ENCODE results near the gene RBM48.
"Not testable (repeated sequence)": the region's sequence is repeated elsewhere in the genome, so short reads cannot be mapped to it uniquely, and the experiment has no call there.

RBM48 gene

GRCh38 chr7:92528188-92528957, at the start of gene RBM48, which contains the start of gene PEX1:
TSS of gene RBM48 (plus strand) at chr7:92528795. CDS start at chr7:92528814, 19 bp downstream.
TSS of gene PEX1 (minus strand) at chr7:92528520. CDS start at chr7:92528435, 85 bp downstream.
- peak; percentile 99 for DNase-seq

GRCh38 chr7:92479146-92479545, 49.4 kb upstream of the RBM48 start:
- DNase-seq: not testable (repeated sequence)

DNA sequence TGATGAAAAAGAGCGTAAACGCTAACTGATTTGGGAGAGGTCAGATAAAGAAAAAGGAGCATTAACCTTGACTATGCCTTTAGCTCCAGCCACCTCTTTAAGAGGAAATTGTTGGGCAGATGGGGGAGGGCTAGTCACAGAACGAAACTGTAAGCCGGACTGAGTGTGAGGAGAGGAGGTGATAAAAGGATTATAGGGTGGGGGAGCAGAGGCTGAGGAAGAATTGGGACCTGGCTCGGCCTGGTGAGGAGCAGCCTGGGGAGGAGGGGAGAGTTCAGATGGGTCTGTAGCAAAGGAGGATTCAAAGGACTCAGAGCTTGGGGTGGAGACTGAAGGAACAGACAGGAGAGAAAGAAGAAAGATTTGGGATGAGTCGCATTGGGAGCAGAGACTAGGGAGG, 45.0 kb upstream of the RBM48 start:
- DNase-seq: not testable (repeated sequence)

DNA sequence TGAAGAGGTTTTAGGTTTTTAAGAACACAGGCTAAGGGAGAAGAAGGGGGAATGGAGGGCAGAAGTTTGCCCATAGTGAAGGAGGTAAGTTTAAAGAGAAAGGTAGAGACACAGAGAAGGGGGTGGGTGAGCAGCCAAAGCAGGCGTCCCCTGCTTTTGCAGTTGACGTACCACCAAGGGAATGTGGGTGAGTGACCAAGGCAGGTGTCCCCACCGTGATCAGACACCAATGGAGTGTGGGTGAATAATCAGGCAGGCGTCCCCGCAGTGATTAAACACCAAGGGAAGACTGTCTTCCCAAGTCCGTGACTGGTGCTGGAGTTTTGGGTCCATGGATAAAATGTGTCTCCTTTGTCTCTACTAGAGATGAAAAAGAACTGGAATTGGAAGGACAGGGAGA, 44.4 kb upstream of the RBM48 start:
- DNase-seq: not testable (repeated sequence)

- DNase-seq: no peak
These were observed 43.2 kb upstream of the RBM48 start for GRCh38 chr7:92485267-92485892.

DNA sequence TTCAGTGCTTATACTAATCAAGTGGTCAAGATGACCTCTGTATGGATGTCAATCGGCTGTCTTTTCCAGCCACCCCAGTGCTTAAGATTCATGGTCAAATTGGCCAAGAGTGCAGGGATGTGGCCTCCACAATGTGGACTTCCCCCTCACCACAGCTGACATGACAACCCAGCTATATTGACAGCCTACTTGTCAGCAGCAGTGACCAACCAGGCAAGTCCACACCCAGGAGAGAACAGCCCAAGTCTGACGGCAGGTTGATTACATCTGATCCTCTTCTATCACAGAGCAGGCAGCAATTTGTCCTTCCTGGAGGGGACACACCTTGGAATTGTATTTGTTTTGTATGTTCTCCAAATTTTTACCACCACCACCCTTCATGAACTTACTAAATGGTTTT, 42.6 kb upstream of the RBM48 start:
- DNase-seq: no peak

DNA sequence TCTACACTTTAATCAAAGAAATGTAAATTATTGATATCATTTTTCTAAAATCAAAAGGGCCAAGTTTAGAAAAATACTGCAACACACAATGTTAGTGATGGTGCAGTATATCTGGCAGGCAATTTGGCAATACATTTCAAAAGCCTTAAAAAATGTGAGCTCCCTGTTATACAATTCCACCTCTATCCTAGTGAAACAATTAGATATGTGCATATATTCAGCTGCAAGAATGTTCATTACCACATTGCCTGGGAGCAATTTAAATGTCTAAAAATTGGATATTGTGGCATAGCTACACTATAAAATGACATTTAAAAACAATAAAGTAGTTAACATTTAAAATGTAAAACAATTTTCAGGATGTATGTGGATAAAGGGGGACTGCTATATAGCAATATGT, 40.8 kb upstream of the RBM48 start:
- DNase-seq: no peak

- DNase-seq: no peak
These were observed 39.0 kb upstream of the RBM48 start for GRCh38 chr7:92489634-92490033.

GRCh38 chr7:92496876-92497275, 31.7 kb upstream of the RBM48 start:
- no peak for DNase-seq

GRCh38 chr7:92498557-92498956, 30.0 kb upstream of the RBM48 start:
- no peak for DNase-seq

- DNase-seq: no peak
These were observed 24.8 kb upstream of the RBM48 start for GRCh38 chr7:92503767-92504166.

DNA sequence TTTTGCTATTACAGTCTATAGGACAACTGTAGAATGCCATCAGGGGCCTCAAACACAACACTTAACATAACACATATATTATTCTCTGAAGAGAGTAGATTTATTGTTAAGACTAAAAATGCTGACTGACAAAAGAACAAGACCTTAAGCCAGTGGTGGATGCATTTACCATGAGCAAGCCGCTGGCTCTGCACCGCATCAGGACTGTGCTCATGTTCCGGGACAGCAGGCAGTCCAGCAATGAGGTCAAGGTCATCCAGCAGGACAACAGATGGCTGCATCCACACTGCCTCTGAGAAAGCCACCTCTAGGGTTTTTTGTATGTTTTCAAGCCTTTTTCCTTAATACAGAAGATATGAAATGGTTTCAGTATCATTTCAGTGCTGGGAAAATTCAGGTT, 24.0 kb upstream of the RBM48 start:
- no peak for DNase-seq

GRCh38 chr7:92506363-92506762, 22.2 kb upstream of the RBM48 start:
- DNase-seq: no peak

- DNase-seq: no peak
These were observed 19.6 kb upstream of the RBM48 start for GRCh38 chr7:92508946-92509345.

GRCh38 chr7:92513167-92513902, 15.3 kb upstream of the RBM48 start:
- no peak for DNase-seq

GRCh38 chr7:92517631-92518030, 11.0 kb upstream of the RBM48 start:
- peak; percentile 2 for DNase-seq

GRCh38 chr7:92520024-92520423, 8.6 kb upstream of the RBM48 start:
- no peak for DNase-seq

DNA sequence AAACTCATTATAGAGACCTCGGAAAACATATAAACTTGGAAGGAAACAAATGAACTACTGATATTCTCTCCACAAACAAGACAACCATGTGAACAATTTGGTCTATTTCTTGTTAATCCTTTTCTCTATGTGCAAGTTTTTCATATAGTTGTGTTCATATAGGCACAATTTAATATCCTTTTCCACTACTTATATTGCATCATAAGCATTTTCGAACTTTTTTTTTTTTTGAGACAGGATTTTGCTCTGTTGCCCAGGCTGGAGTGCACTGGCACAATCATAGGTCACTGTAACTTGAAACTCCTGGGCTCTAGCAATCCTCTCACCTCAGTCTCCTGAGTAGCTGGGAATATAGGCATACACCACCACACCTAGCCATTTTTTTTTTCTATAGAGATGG, 5.5 kb upstream of the RBM48 start:
- no peak for DNase-seq

- DNase-seq: peak; percentile 51
These were observed 1.1 kb upstream of the RBM48 start for GRCh38 chr7:92527300-92528187.

GRCh38 chr7:92528958-92529264, 316 bp downstream of the RBM48 start:
- DNase-seq: no peak

DNA sequence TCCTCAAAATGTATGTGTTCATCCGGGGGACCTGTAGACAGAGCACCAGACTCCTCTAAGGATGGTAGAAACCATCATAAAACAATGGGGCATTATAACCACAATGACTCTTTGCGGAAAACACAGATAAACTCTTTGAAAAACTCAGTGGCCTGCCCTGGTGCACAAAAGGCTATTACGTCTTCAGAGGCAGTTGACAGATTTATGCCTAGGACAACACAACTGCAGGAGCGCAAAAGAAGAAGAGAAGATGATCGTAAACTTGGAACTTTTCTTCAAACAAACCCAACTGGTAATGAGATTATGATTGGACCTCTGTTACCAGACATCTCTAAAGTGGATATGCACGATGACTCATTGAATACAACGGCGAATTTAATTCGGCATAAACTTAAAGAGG, 6.0 kb downstream of the RBM48 start:
- no peak for DNase-seq

DNA sequence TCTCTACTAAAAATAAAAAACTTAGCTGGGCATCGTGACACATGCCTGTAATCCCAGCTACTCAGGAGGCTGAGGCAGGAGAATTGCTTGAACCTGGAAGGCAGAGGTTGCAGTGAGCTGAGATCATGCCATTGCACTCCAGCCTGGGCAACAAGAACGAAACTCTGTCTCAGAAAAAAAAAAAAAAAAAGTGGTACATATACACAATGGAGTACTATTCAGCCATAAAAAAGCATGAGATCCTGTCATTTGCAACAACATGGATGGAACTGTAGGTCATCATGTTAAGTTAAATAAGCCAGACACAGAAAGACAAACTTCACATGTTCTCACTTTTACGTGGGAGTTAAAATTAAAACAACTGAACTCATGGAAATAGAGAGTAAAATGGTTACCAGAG, 14.9 kb downstream of the RBM48 start:
- DNase-seq: not testable (repeated sequence)

DNA sequence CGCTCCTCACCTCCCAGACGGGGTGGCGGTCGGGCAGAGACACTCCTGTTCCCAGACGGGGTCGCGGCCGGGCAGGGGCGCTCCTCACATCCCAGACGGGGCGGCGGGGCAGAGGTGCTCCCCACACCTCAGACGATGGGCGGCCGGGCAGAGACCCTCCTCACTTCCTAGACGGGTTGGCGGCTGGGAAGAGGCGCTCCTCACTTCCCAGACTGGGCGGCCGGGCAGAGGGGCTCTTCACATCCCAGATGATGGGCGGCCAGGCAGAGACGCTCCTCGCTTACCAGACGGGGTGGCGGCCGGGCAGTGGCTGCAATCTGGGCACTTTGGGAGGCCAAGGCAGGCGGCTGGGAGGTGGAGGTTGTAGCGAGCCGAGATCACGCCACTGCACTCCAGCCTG, 16.5 kb downstream of the RBM48 start:
- DNase-seq: not testable (repeated sequence)
